Peyer's patch (tissue), 4 donors: ENCODE results near the gene HECTD4.

Source experiments
- POLR2A ChIP-seq, 2 donors: fragments of 450-650 bp; IDR thresholded peaks; one replicate each; pipeline ENCODE4 v1.5.1; 2017; ENCODE audit warnings: antibody characterized with exemption in 2 of 2, mild to moderate bottlenecking in 2 of 2, moderate library complexity in 2 of 2
- TF ChIP-seq, protein P1 (sequence below), 6 experiments: fragments of 450-650 bp in 4 of 6; fragments of 200-600 bp in 2 of 6; sonication (generic) in 1 of 6; IDR thresholded peaks; one replicate each; pipeline ENCODE4 v1.5.1; 2017 to 2019; ENCODE audit warnings: antibody characterized with exemption in 6 of 6, mild to moderate bottlenecking in 3 of 6, moderate library complexity in 1 of 6

DNA sequence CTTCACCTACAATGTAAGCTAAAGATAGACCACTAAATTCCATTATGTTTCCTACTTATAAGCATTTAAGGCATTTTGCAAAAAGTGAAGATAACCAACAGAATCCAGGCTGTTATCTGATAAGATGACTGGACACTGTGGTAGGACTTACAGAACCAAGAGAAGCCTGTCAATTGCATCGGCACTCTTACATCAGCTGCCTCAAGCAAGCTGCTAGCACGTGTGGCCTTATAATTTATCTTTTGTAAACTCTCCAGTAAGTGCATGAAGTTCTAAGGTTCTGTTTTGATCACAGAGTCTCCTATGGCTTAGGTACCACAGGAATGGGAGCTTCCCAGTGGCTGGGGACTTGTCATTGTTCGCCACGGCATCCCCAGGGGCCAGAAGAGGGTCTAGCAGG lies 168.2 kb downstream of the HECTD4 start:
- TF ChIP-seq, protein P1, sequence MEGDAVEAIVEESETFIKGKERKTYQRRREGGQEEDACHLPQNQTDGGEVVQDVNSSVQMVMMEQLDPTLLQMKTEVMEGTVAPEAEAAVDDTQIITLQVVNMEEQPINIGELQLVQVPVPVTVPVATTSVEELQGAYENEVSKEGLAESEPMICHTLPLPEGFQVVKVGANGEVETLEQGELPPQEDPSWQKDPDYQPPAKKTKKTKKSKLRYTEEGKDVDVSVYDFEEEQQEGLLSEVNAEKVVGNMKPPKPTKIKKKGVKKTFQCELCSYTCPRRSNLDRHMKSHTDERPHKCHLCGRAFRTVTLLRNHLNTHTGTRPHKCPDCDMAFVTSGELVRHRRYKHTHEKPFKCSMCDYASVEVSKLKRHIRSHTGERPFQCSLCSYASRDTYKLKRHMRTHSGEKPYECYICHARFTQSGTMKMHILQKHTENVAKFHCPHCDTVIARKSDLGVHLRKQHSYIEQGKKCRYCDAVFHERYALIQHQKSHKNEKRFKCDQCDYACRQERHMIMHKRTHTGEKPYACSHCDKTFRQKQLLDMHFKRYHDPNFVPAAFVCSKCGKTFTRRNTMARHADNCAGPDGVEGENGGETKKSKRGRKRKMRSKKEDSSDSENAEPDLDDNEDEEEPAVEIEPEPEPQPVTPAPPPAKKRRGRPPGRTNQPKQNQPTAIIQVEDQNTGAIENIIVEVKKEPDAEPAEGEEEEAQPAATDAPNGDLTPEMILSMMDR (IDR thresholded peaks at IDR 0.05): no peak
- no peak for TF ChIP-seq POLR2A (IDR thresholded peaks at IDR 0.05)
